Medulla oblongata (tissue), 1 donor: ENCODE measurements around the gene NAP1L1.
A peak's percentile ranks its signal among the peaks of the same experiment; 100 is the strongest.

Experiments
- DNase-seq: peaks from one replicate; pipeline ENCODE4 v3.0.0-alpha.2; 2015; ENCODE audit errors: extremely low spot score

The NAP1L1 gene, protein sequence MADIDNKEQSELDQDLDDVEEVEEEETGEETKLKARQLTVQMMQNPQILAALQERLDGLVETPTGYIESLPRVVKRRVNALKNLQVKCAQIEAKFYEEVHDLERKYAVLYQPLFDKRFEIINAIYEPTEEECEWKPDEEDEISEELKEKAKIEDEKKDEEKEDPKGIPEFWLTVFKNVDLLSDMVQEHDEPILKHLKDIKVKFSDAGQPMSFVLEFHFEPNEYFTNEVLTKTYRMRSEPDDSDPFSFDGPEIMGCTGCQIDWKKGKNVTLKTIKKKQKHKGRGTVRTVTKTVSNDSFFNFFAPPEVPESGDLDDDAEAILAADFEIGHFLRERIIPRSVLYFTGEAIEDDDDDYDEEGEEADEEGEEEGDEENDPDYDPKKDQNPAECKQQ

DNA sequence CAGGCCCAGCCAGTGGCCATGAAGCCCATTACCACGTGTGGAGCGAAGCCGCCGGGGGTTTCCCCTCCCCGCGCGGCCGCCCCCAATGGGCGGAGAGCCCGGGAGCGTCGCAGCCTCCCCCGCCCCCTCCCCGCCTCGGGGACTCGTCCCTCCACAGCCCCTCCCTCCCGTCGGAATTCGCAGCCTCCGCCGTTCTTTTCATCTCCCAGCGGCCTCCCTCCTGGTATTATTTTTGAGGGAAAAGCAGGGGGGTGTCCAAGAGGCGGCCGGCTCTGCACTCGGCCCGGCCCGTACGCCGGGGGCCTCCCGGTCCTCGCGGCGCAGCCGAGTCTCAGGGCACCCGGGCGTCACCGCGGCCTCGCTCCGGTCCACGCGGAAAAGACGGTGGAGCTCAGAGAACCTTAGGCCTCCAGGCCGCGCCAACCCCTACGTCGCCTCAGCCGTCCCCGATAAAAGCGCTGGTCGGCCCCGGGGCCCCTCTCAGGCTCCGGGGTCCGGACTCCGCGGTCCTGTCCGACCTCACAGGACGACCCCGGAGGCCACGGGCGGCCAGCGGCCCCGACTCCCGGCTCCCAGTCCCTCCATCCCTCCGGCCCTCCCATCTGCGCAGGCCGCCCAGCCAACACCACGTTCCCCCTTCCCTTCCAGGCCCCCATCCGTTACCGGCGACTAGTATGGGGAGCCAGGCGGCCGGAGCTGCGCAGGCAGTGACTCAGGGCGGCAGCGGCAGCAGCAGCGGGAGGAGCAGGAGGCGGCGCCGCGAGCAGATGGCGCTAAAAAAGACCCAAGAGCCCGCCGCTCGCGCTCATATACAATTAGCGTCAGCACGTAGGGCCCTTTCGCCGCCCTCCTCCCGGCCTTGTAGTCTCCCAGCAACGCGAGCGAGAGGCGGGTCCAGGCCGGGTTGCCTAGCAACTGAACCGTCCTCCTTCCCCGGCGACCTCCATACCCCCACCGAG lies at the start of gene NAP1L1:
Gene NAP1L1 (minus strand): TSS at position 782 of the 959 bp plus-strand sequence. CDS start 10,466 bp downstream, outside the sequence.
- peak; percentile 98 for DNase-seq

DNA sequence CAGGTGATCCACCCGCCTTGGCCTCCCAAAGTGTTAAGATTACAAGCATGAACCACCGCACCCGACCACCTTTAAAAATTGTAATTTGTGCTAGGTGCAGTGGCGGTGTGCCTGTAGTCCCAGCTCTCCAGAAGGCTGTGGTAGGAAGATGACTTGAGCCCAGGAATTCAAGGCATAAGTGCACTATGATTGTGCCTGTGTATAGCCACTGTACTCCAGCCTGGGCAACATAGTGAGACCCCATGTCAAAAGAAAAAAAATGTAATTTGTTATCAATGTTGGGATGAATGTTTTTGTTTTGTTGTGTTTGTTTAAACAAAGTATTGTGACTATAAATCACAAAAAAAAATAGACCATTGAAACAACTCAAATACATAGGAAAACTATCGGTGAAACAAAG lies 43.1 kb upstream of the NAP1L1 start:
- DNase-seq = no peak

DNA sequence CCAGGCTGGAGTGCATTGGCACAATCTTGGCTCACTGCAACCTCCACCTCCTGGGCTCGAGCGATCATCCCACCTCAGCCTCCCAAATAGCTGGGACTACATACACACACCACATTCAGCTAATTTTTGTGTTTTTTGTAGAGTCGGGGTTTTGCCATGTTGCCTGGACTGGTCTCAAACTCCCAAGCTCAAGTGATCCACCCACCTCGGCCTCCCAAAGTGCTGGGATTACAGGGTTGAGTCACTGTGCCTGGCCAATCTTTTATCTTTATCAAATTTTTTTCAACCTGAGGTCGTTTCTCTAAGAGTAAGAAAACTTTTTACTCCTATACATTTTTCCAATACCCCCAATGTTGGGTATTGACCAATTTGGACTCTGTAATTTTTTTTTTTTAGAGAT lies 40.0 kb upstream of the NAP1L1 start:
- DNase-seq = no peak

DNA sequence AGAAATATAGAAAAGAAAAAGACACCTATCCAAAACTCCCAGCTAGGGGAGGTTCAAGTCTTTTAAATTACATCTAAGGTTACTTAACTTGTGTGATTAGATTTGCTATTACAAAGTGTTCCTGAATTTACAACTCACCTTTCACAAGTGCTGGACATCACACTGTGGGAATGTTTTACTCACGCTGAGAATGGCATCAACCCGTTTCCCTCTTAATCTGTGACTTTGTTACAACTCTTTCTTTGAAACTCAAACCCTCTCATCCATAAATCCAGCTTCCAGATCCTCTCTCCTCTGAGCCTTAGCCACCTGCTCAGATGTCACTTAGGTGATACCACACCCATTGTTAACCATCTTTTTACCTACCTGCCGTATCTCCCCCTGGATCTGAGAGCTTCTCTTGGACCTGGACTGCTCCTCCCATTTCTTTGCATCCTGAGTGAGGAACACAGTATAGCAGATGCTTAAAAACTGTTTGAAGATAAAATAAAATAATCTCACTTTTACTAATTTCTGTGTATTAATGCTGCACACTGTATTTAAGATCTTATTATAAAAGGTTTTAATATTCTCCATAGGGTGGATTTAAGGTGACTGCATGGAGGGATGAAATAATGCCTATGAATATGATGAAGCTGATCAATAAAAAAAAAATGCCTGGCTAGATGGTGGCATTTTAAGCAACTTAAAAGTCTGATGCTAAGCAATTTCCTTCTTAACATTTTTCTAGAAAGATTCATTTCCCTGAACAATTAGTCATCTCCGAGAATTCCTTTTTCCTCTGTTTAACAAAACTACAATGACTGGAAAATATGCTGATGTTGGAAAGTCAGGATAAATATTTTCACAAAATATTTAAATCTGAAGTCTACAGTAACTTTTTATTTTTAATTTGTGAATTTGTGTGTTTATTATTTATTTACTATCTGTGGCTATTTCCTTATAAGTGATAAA lies 39.1 kb upstream of the NAP1L1 start:
- no peak for DNase-seq

DNA sequence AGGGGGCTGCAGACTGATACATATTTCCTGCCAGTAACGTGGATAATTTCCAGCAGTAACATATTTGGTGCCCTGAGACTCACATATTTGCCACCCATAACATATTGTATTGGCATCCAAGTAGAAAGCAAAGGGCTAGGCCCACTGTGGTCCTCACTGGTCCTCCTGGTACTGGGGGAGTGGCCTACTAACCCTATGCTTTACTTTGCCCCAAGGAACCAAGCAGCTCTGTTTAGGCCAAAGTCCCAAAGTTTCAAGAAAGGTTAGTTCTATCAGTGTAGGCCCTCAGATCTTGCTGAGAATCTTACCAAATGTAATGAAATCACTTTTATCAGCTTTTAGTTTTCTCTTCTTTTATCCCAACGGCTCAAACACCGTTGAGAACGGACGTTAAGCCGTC lies 35.4 kb upstream of the NAP1L1 start:
- DNase-seq = no peak

DNA sequence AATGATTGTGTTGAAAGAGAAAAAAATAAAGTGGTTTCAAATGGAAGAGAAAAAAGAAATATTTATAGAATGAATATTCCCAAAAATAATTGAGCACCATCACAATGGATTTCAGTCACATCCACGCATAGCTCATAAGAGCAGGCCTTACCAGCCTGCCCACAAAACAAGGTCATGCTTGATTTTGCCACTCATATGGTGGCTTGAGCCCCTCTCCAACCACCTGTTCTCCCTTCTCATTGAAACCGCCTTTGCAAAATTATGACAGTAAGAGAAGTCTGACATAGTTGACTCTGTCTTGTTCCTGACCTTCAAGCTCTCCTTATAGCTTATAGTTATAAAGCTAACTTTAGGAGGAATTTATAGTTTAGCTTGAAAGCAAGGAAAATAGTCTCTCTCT lies 33.3 kb upstream of the NAP1L1 start:
- DNase-seq = no peak

DNA sequence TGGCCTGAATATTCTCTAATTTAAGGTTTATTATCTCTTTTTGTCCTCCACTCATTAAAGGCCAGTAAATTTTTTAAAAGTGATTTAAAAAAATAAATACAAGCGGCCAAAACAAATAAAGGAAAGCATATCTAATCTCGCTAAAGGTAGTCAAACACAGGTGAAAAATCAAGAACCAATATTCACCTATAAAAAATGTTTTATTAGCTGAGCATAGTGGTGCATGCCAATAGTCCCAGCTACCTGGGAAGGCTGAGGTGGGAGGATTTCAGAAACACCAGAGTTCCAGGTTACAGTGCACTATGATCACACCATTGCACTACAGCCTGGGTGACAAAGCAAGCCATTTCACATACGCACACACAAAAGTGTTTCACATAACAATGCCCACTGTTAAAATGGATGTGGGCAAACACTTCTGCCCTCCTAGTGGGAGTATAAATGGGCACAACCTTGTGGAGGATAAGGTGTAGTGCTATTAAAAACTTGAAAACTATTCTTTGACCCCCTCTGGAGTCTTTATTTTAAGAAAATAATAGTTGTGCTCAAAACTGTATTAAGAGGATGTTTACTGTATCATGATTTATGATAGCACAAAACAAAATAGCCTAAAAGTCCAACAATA lies 32.7 kb upstream of the NAP1L1 start:
- DNase-seq = no peak

DNA sequence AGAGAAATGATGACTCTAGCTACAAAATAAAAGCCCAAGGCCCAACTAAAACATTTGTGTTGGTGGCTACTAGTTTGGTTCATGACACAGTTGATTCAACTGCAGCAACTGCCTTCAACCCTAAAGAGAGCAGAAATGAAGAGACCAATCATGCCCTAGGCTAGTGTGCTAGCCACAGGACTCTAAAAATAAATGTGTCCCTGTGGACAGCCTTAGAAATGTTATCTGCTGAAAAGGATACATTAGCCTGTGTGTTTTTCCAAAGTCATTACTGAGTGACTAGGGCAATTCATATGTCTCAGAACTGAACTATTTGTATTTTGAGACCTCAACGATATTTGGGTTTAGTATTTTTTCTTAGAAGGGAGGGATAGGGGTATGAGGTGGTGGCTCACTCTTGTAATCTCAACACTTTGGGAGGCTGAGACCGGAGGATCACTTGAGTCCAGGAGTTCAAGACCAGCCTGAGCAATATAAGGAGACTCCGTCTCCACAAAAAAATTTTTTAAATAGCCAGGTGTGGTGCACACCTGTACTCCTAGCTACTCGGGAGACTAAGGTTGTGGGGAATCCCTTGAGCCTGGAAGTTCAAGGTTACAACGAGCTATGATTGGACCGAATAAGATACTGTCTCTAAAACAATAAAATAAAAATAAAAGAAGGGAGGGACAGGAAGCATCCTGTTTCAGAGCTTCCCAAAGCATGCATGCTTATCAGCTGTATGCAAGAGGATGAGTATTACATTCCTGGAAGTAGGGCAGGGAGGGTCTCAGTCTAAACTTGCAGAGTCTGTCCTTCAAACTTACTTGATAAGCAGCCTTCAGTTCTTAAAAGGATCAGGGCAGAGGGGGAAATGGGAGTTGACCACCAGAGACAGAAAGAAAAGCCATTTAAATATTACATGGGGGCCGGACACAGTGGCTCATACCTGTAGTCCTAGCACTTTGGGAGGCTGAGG lies 29.6 kb upstream of the NAP1L1 start:
- no peak for DNase-seq

DNA sequence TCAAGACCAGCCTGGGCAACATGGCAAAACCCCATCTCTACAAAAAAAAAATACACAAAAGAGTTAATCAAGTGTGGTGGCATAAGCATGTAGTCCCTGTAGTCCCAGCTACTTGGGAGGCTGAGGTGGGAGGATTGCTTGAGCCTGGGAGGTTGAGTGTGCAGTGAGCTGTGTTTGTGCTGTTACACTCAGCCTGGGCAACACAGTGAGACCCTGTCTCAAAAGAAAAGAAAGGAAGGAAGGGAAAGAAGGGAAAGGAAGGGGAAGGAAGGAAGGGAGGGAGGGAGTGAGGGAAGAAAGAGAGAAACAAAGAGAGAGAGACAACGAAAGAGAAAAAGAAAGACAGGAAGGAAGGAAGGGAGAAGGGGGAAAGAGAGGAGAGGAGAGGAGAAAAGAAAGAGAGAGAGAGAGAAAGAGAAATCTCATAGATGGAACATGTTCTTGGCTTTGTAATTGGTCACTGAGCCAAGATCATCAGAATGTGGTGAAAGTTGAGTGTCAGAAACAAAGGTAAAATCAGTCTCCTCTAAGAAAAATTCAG lies 26.8 kb upstream of the NAP1L1 start:
- DNase-seq = no peak

DNA sequence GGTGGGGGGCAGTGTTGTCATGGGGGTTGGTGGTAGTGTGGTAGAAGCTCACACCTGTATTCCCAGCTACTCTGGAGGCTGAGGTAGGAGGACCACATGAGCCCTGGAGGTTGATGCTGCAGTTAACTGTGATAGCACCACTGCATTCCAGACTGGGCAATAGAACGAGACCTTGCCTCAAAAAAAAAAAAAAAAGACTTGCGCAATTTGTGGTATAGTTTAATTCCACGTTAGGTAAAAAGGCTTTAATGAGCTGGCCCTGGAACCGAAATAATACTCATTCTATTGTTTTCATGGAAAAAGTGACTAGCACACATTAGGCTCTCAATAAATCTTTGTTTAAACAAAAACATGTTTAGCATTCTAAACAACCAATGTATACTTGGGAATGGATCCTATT lies 25.4 kb upstream of the NAP1L1 start:
- DNase-seq = no peak

DNA sequence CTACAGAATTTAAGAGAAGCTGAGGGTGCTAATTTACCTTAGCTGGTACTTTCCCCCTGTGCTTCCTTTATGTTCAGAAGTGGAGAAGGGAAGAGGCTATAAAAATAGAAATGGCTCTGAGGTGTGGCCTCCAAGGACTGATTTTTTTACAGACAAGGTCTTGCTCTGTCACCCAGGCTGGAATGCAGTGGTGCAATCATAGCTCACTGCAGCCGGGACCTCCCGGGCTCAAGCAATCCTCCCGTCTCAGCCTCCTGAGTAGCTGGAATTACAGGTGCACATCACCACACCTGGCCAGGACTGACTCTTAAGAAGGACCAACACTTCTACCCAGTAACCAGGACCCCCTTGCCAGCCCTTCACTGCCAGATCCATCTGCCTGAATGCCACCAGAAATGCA lies 23.9 kb upstream of the NAP1L1 start:
- no peak for DNase-seq

DNA sequence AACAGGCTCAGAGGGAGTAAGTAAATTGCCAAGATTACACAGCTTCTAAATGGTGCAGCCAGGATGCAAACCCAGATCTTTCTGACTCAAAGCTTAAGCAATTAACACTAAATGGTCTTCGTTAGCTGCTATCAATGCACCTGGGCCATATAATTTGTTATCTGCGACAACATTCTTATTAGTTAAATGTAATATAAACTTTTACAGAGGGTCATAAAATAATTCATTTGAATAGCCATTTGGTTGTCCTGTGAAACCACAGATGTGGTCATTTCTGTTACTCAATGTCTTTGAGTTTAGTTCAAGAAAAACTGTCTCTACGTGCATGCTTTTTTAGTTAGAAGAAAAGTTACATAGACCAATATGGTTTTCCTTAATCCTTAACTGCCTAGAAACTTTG lies 22.1 kb upstream of the NAP1L1 start:
- DNase-seq = no peak

DNA sequence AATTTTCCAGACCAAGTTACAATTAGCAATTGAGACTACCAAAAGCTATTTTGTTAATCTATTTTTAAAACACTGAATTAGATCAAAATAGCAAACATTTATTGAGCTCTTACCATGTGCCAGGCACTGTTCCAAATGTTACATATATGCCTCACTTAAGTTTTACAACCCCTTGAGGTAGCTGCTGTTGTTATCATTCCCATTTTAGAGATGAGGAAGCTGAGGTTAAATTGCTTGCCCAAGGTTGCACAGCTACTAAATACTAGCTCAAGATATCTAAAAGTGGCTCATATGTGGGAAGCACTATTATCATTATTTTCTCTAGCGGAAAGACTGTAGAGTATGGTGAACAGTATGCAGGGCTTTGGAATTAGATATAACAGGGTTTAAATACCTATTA lies 19.5 kb upstream of the NAP1L1 start:
- no peak for DNase-seq

DNA sequence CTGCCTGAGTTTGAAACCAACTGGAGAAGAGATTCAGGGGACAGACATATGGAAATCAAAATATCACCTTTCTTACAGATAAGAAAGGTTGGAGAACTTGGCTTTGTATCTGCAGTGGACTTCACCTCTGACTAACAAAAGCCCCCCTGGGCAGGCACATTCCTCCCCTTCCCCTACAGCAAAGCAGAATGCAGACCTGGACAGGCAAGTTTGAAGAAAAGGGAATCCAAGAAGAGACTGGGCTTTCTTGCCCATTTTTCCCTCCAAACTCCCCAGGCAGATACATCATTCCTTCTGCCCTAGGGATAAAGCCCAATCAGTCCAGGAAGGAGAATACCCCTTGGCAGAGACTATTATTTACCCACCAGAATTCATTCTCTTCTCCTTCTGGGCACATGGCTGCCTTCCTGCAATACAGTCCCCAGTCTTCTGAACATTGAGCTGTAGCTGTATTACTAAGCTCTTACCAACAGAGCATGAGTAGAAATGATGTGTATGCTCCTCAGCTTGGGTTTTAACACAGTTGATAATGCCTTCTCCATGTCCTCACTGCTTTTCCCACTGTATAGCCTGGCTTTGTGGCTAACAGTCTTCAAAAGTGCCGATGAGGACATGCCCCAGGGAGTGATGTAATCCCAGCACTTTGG lies 17.4 kb upstream of the NAP1L1 start:
- no peak for DNase-seq

DNA sequence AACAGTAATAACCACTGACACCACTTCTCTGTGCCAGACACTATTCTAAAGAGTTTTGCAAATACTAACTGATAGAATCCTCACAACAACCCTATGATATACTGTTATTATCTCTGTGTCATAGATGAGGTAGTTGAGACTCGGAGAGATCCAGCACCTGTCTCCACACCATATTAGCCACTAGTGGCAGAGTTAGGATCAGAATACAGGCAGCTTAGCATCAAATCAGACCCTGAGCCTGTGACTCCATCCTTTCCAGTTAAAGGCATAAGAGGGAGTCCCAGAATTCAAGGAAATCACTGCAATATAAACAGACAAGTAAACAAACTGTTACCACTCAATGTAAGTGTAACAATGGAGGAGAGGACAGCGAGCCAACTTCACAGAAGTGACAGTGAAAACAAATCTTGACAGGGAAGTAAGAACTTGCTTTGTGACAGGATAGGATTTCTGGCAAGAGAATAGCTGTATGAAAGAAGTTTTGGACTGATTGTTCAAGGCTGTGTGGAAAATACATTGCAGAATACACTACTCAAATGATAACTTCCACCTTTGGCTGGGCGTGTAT lies 11.7 kb upstream of the NAP1L1 start:
- DNase-seq = no peak

DNA sequence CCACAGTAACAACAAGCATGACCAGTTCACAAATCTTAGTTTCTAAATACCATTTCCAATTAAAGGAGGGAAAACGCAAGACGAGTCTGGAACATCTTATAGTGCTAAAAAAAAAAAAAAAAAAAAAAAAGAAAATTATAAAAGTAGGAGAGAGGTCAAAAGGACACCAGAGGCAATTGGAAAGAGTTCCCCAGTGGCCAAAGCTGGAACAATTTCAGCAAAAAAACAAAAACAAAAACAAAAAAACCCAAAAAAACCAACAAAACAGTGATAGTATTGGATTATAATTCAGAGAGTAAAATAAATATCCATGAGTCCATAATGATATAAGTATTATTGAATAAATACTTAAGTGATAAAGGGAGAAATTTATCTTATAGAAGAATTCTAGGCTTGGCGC lies 10.3 kb upstream of the NAP1L1 start:
- no peak for DNase-seq

DNA sequence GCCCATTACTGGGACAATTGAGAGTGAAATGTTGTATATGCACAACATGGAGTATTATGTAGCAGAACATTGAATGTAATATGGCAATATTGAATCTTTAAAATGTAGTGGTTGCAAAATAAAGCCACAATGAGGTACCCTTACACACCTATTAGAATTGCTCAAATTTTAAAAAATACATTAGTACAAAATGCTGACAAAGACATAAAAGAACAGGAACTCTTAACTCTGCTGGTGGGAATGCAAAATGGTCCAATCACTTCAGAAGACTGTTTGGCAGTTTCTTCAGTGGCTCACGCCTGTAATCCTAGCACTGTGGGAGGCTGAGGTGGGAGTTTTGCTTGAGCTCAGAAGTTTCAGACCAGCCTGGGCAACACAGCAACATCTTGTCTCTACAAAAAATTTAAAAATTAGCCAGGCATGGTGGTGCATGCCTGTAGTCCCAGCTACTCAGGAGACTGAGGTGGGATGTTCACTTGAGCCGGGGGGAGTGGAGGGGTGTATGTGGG lies 6.8 kb upstream of the NAP1L1 start:
- no peak for DNase-seq

DNA sequence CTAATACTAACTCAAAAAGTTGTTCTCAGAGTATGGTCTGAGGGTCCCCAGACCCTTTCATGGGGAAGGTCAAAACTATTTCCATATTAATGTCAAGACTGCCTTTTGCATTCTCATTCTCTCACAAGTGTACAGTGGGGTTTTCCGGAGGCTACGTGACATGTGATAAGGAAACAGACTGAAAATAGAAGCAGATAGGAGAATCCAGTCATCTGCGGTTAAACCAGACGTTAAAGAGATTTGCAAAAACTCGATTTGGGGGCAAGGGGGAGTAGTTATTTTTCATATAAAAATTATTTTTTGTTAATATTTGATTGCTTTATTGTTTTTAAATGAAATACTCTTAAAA lies 1.0 kb upstream of the NAP1L1 start:
- peak; percentile 80 for DNase-seq
